ENCODE results near the gene TBL1X. TPM values are rescaled to one million over a fixed set of nuclear protein-coding genes. Genes with fewer than 3 reads are reported as not detected.

The TBL1X gene
- total RNA-seq, 1 donor from 2014 or later = 26.4 TPM

- Mint-ChIP-seq H3K27ac (ENCODE audit: unreplicated experiment) (no peak overlapping the region), H3K4me3 (ENCODE audit: unreplicated experiment) (no peak overlapping the region), H3K27me3 (ENCODE audit: low read depth, unreplicated experiment) (no peaks in the 10 kb centered on the region), H3K9me3 (ENCODE audit: unreplicated experiment) (no peaks in the 10 kb centered on the region), H3K36me3 (ENCODE audit: low read depth, unreplicated experiment) (peaks cover 2% of the 10 kb centered on the region), H3K4me1 (ENCODE audit: low read depth, unreplicated experiment) (peaks cover 8% of the 10 kb centered on the region)
- FAIRE-seq = peak; percentile 89
- no peaks in the 10 kb centered on the region for H3K36me3 ChIP-seq (ENCODE audit: insufficient read depth, low read length)
- no peak overlapping the region for H3K9ac ChIP-seq (ENCODE audit: low read length)
- peaks cover 17% of the 10 kb centered on the region for H4K20me1 ChIP-seq (ENCODE audit: insufficient read depth, low read length)
- H3K27me3 ChIP-seq (ENCODE audit: insufficient read depth, low read length) = no peaks in the 10 kb centered on the region
- no peak overlapping the region for H3K27ac ChIP-seq (ENCODE audit: low read depth, low read length)
- no peak overlapping the region for H3K4me3 ChIP-seq (ENCODE audit: insufficient read depth, low read depth, low read length)
- no peak for TF ChIP-seq CTCF (IDR thresholded peaks at IDR 0.05; ENCODE audit: insufficient read depth, low read depth, low read length)
- TF ChIP-seq EZH2 (IDR thresholded peaks at IDR 0.05; ENCODE audit: insufficient read depth, low read length) = no peak
- no peak for DNase-seq (ENCODE audit: low read depth)
- H3K4me2 ChIP-seq (ENCODE audit: low read length) = no peak overlapping the region
- H3K79me2 ChIP-seq (ENCODE audit: insufficient read depth, low read length) = peaks cover 38% of the 10 kb centered on the region
- no peak overlapping the region for H2AFZ ChIP-seq (ENCODE audit: low read depth, low read length)
- H3K4me1 ChIP-seq (ENCODE audit: insufficient read depth, low read length) = peaks cover 4% of the 10 kb centered on the region
- H3K9me3 ChIP-seq (ENCODE audit: insufficient read depth, low read depth, low read length) = no peaks in the 10 kb centered on the region
These were observed 11.1 kb downstream of the TBL1X start for GRCh38 chrX:9475984-9476383.

- peaks cover 2% of the 10 kb centered on the region for H3K36me3 Mint-ChIP-seq (ENCODE audit: low read depth, unreplicated experiment)
- H3K4me3 Mint-ChIP-seq (ENCODE audit: unreplicated experiment) = no peak overlapping the region
- DNase-seq (ENCODE audit: low read depth) (no peak), FAIRE-seq (peak; percentile 98)
- TF ChIP-seq CTCF (IDR thresholded peaks at IDR 0.05; ENCODE audit: insufficient read depth, low read depth, low read length) (no peak), EZH2 (IDR thresholded peaks at IDR 0.05; ENCODE audit: insufficient read depth, low read length) (no peak)
- H3K9me3 Mint-ChIP-seq (ENCODE audit: unreplicated experiment) = no peaks in the 10 kb centered on the region
- H2AFZ ChIP-seq (ENCODE audit: low read depth, low read length) = no peak overlapping the region
- H3K36me3 ChIP-seq (ENCODE audit: insufficient read depth, low read length) = no peaks in the 10 kb centered on the region
- H4K20me1 ChIP-seq (ENCODE audit: insufficient read depth, low read length) = peaks cover 13% of the 10 kb centered on the region
- H3K4me2 ChIP-seq (ENCODE audit: low read length) = no peak overlapping the region
- no peak overlapping the region for H3K4me3 ChIP-seq (ENCODE audit: insufficient read depth, low read depth, low read length)
- H3K4me1 Mint-ChIP-seq (ENCODE audit: low read depth, unreplicated experiment) = peaks cover 7% of the 10 kb centered on the region
- no peak overlapping the region for H3K9ac ChIP-seq (ENCODE audit: low read length)
- no peaks in the 10 kb centered on the region for H3K27me3 Mint-ChIP-seq (ENCODE audit: low read depth, unreplicated experiment)
- H3K4me1 ChIP-seq (ENCODE audit: insufficient read depth, low read length) = no peaks in the 10 kb centered on the region
- H3K27ac ChIP-seq (ENCODE audit: low read depth, low read length) = no peak overlapping the region
- no peaks in the 10 kb centered on the region for H3K27me3 ChIP-seq (ENCODE audit: insufficient read depth, low read length)
- peaks cover 30% of the 10 kb centered on the region for H3K79me2 ChIP-seq (ENCODE audit: insufficient read depth, low read length)
- H3K9me3 ChIP-seq (ENCODE audit: insufficient read depth, low read depth, low read length) = no peaks in the 10 kb centered on the region
- no peak overlapping the region for H3K27ac Mint-ChIP-seq (ENCODE audit: unreplicated experiment)
These were observed 12.1 kb downstream of the TBL1X start for GRCh38 chrX:9476810-9477575.

GRCh38 chrX:9482408-9482807, 17.6 kb downstream of the TBL1X start:
- FAIRE-seq (peak; percentile 26), DNase-seq (ENCODE audit: low read depth) (no peak)
- H2AFZ ChIP-seq (ENCODE audit: low read depth, low read length) = no peak overlapping the region
- H3K4me3 ChIP-seq (ENCODE audit: insufficient read depth, low read depth, low read length) = no peak overlapping the region
- H3K36me3 ChIP-seq (ENCODE audit: insufficient read depth, low read length) = no peaks in the 10 kb centered on the region
- H3K4me3 Mint-ChIP-seq (ENCODE audit: unreplicated experiment) = no peak overlapping the region
- H3K27ac Mint-ChIP-seq (ENCODE audit: unreplicated experiment) = no peak overlapping the region
- TF ChIP-seq EZH2 (IDR thresholded peaks at IDR 0.05; ENCODE audit: insufficient read depth, low read length) (no peak), CTCF (IDR thresholded peaks at IDR 0.05; ENCODE audit: insufficient read depth, low read depth, low read length) (no peak)
- peaks cover 9% of the 10 kb centered on the region for H3K4me1 Mint-ChIP-seq (ENCODE audit: low read depth, unreplicated experiment)
- no peak overlapping the region for H3K9ac ChIP-seq (ENCODE audit: low read length)
- no peaks in the 10 kb centered on the region for H3K4me1 ChIP-seq (ENCODE audit: insufficient read depth, low read length)
- H3K79me2 ChIP-seq (ENCODE audit: insufficient read depth, low read length) = peaks cover 10% of the 10 kb centered on the region
- H3K27ac ChIP-seq (ENCODE audit: low read depth, low read length) = no peak overlapping the region
- H3K9me3 Mint-ChIP-seq (ENCODE audit: unreplicated experiment) = no peaks in the 10 kb centered on the region
- no peak overlapping the region for H3K4me2 ChIP-seq (ENCODE audit: low read length)
- peaks cover 4% of the 10 kb centered on the region for H4K20me1 ChIP-seq (ENCODE audit: insufficient read depth, low read length)
- no peaks in the 10 kb centered on the region for H3K9me3 ChIP-seq (ENCODE audit: insufficient read depth, low read depth, low read length)
- peaks cover 2% of the 10 kb centered on the region for H3K36me3 Mint-ChIP-seq (ENCODE audit: low read depth, unreplicated experiment)
- H3K27me3 ChIP-seq (ENCODE audit: insufficient read depth, low read length) = no peaks in the 10 kb centered on the region
- no peaks in the 10 kb centered on the region for H3K27me3 Mint-ChIP-seq (ENCODE audit: low read depth, unreplicated experiment)

All from astrocyte (in vitro differentiated cells and primary cell).